Measurements from ENCODE around the gene FAM210A.

DNA sequence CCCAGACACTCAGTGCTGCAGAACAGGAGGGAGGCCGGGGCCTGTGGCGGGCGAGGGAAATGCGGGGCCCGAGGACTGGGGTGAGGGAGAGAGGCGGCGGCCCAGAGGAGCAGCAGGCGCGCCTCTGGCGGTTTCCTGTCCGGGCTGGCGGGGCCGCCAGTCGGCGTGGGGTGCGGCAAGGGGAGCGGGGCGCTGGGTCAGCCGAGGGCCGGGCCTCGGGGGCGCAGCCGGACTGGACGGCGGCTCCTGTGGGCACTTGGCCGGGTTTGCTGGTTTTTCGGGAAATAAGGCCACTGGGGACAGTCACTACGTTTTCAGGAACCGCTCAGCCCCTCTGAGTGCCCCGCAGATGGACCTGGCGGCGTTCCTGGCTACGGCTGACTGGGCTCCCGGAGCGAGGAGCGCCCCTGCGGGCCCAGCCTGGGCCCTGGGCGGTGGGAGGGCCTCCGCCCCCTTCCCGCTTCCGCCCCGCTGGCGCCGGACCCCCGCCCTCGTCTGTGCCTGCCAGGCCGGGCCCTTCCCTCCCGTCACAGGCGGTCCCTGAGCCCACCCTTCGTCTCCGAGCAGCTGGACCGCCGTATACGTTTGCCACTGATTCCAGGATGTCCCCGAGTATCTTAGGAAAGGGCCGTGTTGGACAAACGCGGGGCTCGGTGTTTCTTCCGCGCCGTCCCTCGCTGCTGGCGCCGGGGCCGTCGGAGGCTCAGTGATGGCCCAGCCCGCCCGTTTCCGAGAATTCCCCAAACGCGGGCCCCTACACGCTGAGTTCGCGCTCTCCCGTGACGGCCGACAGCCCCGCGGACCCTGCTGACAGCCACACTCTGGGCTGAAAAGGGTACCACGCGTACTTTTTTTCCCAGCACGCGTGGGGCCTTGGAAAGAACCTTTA lies 84.6 kb downstream of the FAM210A start:
- no peak for TF ChIP-seq POLR2A (IDR thresholded peaks at IDR 0.05; ENCODE audit: low read length)
- TF ChIP-seq GATA1 (IDR thresholded peaks at IDR 0.05; ENCODE audit: low read depth, low read length): no peak
